ENCODE measurements around the gene HMGCS2.
A peak's percentile ranks its signal among the peaks of the same experiment; 100 is the strongest.

The HMGCS2 gene

GRCh38 chr1:119811985-119812557 is 43.4 kb upstream of the HMGCS2 start:
- TF ChIP-seq CTCF (IDR thresholded peaks at IDR 0.05) = no peak
- intact Hi-C loops (cut with DNase I; ENCODE audit: low total_unique reads) = no loop called here
- Histone ChIP-seq H3K27me3 (peaks cover 0 to 10% of the 10 kb centered on the region in 2 donors), H3K9me3 (no peaks in the 10 kb centered on the region), H3K4me1 (no peaks in the 10 kb centered on the region), H3K36me3 (no peaks in the 10 kb centered on the region), H3K4me3 (no peak overlapping the region), H3K27ac (no peak overlapping the region)
- DNase-seq = no peak

- DNase-seq = no peak
- Histone ChIP-seq H3K9me3 (no peaks in the 10 kb centered on the region), H3K27me3 (peaks cover 0 to 12% of the 10 kb centered on the region in 2 donors), H3K4me3 (no peak within 1 kb of the TSS), H3K4me1 (no peaks in the 10 kb centered on the region), H3K27ac (no peak within 1 kb of the TSS), H3K36me3 (no peaks in the 10 kb centered on the region)
- intact Hi-C loops (cut with DNase I; ENCODE audit: low total_unique reads) = no loop called here
- TF ChIP-seq CTCF (IDR thresholded peaks at IDR 0.05) = no peak
Observed at GRCh38 chr1:119811387-119811786, 42.7 kb upstream of the HMGCS2 start, which contains the start of gene REG4. TSS of gene REG4 (minus strand) at chr1:119811460. CDS start at chr1:119808769, 2,691 bp downstream.

- H3K27ac ChIP-seq = no peak overlapping the region
- intact Hi-C loops (cut with DNase I; ENCODE audit: low total_unique reads) = no loop called here
- peaks cover 0 to 12% of the 10 kb centered on the region in 2 donors for H3K27me3 ChIP-seq
- peak; percentile 64 to 86 for TF ChIP-seq CTCF (IDR thresholded peaks at IDR 0.05)
- no peak overlapping the region for H3K4me3 ChIP-seq
- H3K9me3 ChIP-seq = no peaks in the 10 kb centered on the region
- H3K4me1 ChIP-seq = no peaks in the 10 kb centered on the region
- DNase-seq = peak; percentile 46 to 77
- H3K36me3 ChIP-seq = no peaks in the 10 kb centered on the region
Observed at GRCh38 chr1:119808972-119809550, 40.4 kb upstream of the HMGCS2 start.

- Histone ChIP-seq H3K4me3 (no peak overlapping the region), H3K27me3 (peaks cover 0 to 12% of the 10 kb centered on the region in 2 donors), H3K9me3 (no peaks in the 10 kb centered on the region), H3K27ac (no peak overlapping the region), H3K36me3 (no peaks in the 10 kb centered on the region), H3K4me1 (no peaks in the 10 kb centered on the region)
- TF ChIP-seq CTCF (IDR thresholded peaks at IDR 0.05) = no peak
- intact Hi-C loops (cut with DNase I; ENCODE audit: low total_unique reads) = no loop called here
- no peak for DNase-seq
Observed at GRCh38 chr1:119808491-119808890, 39.8 kb upstream of the HMGCS2 start.

- Histone ChIP-seq H3K27me3 (peaks cover 0 to 12% of the 10 kb centered on the region in 2 donors), H3K36me3 (no peaks in the 10 kb centered on the region), H3K27ac (no peak overlapping the region), H3K9me3 (no peaks in the 10 kb centered on the region), H3K4me3 (no peak overlapping the region), H3K4me1 (no peaks in the 10 kb centered on the region)
- intact Hi-C loops (cut with DNase I; ENCODE audit: low total_unique reads) = no loop called here
- no peak for TF ChIP-seq CTCF (IDR thresholded peaks at IDR 0.05)
- DNase-seq = no peak
Observed at GRCh38 chr1:119806489-119806888, 37.8 kb upstream of the HMGCS2 start.
